Fibroblast of pulmonary artery (primary cell): ENCODE data around the gene PSMC5.

Source experiments
- DNase-seq: peaks from one replicate; pipeline ENCODE4 v3.0.0-alpha.2; 2010; ENCODE audit warnings: low read depth
- H3K4me3 ChIP-seq: replicated peaks from 2 replicates; pipeline ENCODE4 v1.5.1; 2011; ENCODE audit warnings: low read depth, mild to moderate bottlenecking, control low read depth, low read length, moderate library complexity
- TF ChIP-seq, protein P1 (sequence below): IDR thresholded peaks from 2 replicates; pipeline ENCODE4 v1.5.1; 2011; ENCODE audit warnings: mild to moderate bottlenecking, control low read depth, low read length, inconsistent platforms; ENCODE audit errors: missing control alignments

PSMC5 gene

GRCh38 chr17:63837480-63837879 lies 10.2 kb downstream of the PSMC5 start:
- TF ChIP-seq, protein P1, sequence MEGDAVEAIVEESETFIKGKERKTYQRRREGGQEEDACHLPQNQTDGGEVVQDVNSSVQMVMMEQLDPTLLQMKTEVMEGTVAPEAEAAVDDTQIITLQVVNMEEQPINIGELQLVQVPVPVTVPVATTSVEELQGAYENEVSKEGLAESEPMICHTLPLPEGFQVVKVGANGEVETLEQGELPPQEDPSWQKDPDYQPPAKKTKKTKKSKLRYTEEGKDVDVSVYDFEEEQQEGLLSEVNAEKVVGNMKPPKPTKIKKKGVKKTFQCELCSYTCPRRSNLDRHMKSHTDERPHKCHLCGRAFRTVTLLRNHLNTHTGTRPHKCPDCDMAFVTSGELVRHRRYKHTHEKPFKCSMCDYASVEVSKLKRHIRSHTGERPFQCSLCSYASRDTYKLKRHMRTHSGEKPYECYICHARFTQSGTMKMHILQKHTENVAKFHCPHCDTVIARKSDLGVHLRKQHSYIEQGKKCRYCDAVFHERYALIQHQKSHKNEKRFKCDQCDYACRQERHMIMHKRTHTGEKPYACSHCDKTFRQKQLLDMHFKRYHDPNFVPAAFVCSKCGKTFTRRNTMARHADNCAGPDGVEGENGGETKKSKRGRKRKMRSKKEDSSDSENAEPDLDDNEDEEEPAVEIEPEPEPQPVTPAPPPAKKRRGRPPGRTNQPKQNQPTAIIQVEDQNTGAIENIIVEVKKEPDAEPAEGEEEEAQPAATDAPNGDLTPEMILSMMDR: no peak
- no peak overlapping the region for H3K4me3 ChIP-seq
- no peak for DNase-seq

DNA sequence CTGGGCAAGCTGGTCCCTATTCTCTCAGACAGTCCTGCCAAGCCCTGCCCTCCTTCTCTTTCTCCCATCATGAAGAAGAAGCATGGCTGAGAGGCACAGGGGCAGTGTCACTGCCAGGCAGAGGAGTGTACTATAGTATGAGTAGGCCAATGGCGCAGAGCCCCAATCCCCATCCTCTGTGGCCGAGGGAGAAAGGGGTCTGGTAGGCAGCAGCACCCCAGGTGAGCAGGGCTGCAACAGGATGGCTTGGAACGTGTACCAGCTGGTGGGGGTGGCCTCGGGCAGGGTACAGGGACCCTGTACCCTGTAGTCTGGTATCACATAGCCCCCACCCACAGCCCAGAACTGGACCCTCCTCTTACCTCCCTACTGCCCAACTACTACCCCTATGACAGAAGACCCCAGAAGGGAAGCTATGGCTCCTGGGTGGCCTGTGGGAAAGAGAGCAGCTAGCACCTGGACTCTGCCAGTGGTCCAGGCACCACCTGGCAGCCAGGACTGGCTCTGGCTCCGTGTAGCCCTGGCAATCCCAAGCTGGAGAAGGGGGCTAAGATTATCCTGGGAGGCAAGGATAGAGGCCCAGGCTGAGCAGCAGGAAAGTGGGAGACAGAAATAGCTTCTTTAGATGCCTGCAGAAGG lies 10.8 kb downstream of the PSMC5 start:
- TF ChIP-seq, protein P1: no peak
- DNase-seq: no peak

GRCh38 chr17:63838631-63839171 lies 11.5 kb downstream of the PSMC5 start:
- peak; percentile 89 for DNase-seq
- TF ChIP-seq, protein P1: no peak
- peak overlapping the region; percentile 17 for H3K4me3 ChIP-seq

More for the DNA sequence above, 10.8 kb downstream of the PSMC5 start:
- no peak overlapping the region for H3K4me3 ChIP-seq

GRCh38 chr17:63840591-63841349 lies 13.5 kb downstream of the PSMC5 start:
- TF ChIP-seq, protein P1: no peak
- DNase-seq: peak; percentile 28

GRCh38 chr17:63841350-63842172 lies 14.3 kb downstream of the PSMC5 start:
- TF ChIP-seq, protein P1: no peak
- peak; percentile 52 for DNase-seq
- H3K4me3 ChIP-seq: peak overlapping the region; percentile 92

More at GRCh38 chr17:63840591-63841349, 13.5 kb downstream of the PSMC5 start:
- H3K4me3 ChIP-seq: peak overlapping the region; percentile 92

DNA sequence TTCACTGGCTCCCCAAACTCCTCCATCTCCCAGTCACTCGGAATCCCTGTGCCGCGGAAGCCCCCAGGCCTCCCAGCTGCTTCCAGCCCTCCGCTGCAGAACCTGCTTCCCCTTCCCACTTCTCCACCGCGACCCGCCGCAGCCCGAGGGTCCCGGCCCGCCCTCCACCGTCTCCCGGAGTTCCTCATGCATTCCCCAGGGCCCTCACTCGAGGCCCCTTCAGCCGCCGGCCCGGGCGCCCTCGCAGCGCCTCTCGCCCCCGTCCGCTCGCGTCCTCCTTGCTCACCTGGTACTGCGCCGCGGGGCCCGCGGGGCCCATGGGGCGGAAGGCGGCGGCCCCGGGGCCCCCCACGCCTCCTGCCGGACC lies 14.9 kb downstream of the PSMC5 start:
- TF ChIP-seq, protein P1: no peak
- peak overlapping the region; percentile 92 for H3K4me3 ChIP-seq
- no peak for DNase-seq
